T-helper 17 cell (primary cell): ENCODE results near the gene FIBP. TPM values are rescaled to one million over a fixed set of nuclear protein-coding genes. Genes with fewer than 3 reads are reported as not detected.
"Not testable (repeated sequence)": the region's sequence is repeated elsewhere in the genome, so short reads cannot be mapped to it uniquely, and the experiment has no call there.

Experiments
- ATAC-seq: fragments of 150-1000 bp; cut with Tn5 transposase; 2 replicates; pipeline ENCODE4 v1.10.0; 2021; ENCODE audit warnings: mild to moderate bottlenecking, moderate library complexity
- DNase-seq, 3 donors: peaks; one replicate each; pipeline versions ENCODE4 v3.0.0 to v3.0.0-alpha.2; 2020 to 2021
- H3K9me3 ChIP-seq: one replicate; pipeline ENCODE4 v1.7.0; 2013; ENCODE audit warnings: low read length, mild to moderate bottlenecking; ENCODE audit not compliant: control insufficient read depth, poor library complexity, severe bottlenecking
- H3K27ac Mint-ChIP-seq: one replicate; pipeline ENCODE4 v1.8.0; 2022; ENCODE audit warnings: mild to moderate bottlenecking, moderate library complexity, mixed read lengths
- H3K27me3 Mint-ChIP-seq: one replicate; pipeline ENCODE4 v1.8.0; 2022; ENCODE audit warnings: mixed read lengths
- H3K36me3 Mint-ChIP-seq: one replicate; pipeline ENCODE4 v1.8.0; 2022; ENCODE audit warnings: low read depth, mixed read lengths
- H3K4me1 Mint-ChIP-seq: one replicate; pipeline ENCODE4 v1.8.0; 2022; ENCODE audit warnings: mild to moderate bottlenecking, mixed read lengths
- H3K4me3 Mint-ChIP-seq: one replicate; pipeline ENCODE4 v1.8.0; 2022; ENCODE audit warnings: mild to moderate bottlenecking, moderate library complexity, mixed read lengths
- total RNA-seq, 4 donors: library from RNA in 2 of 4; stranded (reverse) in 2 of 4; gene quantifications; one replicate each; pipeline ENCODE4 v1.2.3 and lab custom pipeline; 2022 to 2026

FIBP gene
- total RNA-seq, 2 donors from 2014 or later, result 27.7 to 30.4 TPM

DNA sequence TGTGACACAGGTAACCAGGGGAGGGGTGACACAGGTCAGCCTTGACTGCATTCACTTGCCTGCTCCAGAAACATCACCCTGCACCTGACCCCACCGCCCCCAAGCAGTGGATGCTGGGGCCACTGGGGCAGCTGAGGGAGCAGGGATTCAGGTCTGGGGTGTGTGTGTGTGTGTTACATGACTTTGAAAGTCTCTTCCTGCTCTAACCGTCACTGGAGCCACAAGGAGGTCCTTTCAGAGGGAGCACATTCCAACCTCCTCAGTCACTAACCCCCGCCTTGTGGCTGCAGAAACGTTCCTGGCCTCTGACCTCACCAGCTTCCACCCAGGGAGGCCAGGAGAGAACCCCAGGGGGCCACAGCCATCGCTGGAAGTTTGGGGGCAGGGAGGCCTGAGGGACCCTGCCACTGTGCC, 14.8 kb upstream of the FIBP start:
- ATAC-seq, result no peak
- Mint-ChIP-seq H3K27ac (peak overlapping the region; percentile 90), H3K36me3 (no peaks in the 10 kb centered on the region), H3K27me3 (peaks cover 4% of the 10 kb centered on the region), H3K4me1 (peaks cover 2% of the 10 kb centered on the region), H3K4me3 (no peak overlapping the region)
- H3K9me3 ChIP-seq, result no peaks in the 10 kb centered on the region
- DNase-seq, result no peak

DNA sequence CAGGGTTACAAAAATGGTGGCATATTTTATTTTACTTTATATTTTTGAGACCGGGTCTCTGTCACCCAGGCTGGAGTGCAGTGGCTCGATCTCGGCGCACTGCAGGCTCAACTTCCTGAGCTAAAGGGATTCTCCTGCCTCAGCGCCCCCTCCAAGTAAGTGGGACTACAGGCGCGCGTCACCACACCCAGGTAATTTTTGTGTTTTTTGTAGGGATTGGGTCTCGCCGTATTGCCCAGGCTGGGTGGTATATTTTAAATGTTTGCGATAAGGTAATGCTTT, 12.6 kb upstream of the FIBP start:
- Mint-ChIP-seq H3K27ac (peak overlapping the region; percentile 90), H3K27me3 (peaks cover 4% of the 10 kb centered on the region), H3K4me1 (peaks cover 2% of the 10 kb centered on the region), H3K4me3 (peak overlapping the region; percentile 63), H3K36me3 (no peaks in the 10 kb centered on the region)
- no peak for DNase-seq
- no peaks in the 10 kb centered on the region for H3K9me3 ChIP-seq
- ATAC-seq, result no peak

DNA sequence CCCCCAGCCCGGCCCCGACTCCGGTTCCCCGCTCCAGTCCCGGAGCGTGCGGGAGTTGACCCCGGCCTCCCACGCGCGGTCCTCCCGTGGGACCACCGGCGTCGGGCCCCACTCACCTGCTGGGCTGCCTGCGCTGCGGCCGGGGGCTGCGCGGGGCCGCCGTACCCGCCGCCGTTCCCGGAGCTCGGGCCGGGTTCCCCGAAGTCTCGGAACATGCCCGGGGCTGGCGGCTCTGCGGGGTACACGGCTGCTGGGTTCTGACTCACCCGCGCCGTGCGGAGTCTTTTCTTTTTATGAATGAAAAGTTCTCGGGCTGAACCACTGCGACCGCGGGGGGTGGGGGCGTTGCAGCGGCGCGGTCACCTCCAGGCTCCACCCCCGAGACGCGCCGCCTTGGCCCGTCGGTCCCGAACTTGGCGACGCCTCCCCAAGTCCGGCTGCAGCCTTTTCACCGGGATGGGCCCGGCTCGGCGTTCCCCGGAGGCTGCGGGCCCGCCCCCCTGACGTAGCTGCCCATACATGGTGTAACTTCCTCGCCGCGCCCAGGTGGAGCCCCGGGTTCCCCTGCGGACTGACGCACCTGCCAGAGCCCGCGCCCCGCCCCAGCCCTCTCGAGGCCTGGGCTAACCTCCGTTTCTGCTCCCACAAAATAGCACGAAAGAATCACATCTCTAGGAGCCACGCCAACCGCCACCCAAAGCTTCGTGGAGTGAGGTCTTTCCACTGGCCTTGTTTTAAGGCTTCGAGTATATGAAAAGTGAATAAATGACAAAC, 12.0 kb upstream of the FIBP start, which contains the start of gene FOSL1:
FOSL1 (minus strand) TSS at position 264 of the 774 bp plus-strand sequence; CDS start at position 215, 49 bp downstream.
- peak within 1 kb of the TSS; percentile 90 for H3K27ac Mint-ChIP-seq
- DNase-seq (peak; percentile 92 to 96 (median 95)), ATAC-seq (peak; percentile 97)
- peaks cover 3% of the 10 kb centered on the region for H3K4me1 Mint-ChIP-seq
- H3K36me3 Mint-ChIP-seq, result no peaks in the 10 kb centered on the region
- H3K9me3 ChIP-seq, result no peaks in the 10 kb centered on the region
- peak within 1 kb of the TSS; percentile 81 for H3K4me3 Mint-ChIP-seq
- peaks cover 4% of the 10 kb centered on the region for H3K27me3 Mint-ChIP-seq

DNA sequence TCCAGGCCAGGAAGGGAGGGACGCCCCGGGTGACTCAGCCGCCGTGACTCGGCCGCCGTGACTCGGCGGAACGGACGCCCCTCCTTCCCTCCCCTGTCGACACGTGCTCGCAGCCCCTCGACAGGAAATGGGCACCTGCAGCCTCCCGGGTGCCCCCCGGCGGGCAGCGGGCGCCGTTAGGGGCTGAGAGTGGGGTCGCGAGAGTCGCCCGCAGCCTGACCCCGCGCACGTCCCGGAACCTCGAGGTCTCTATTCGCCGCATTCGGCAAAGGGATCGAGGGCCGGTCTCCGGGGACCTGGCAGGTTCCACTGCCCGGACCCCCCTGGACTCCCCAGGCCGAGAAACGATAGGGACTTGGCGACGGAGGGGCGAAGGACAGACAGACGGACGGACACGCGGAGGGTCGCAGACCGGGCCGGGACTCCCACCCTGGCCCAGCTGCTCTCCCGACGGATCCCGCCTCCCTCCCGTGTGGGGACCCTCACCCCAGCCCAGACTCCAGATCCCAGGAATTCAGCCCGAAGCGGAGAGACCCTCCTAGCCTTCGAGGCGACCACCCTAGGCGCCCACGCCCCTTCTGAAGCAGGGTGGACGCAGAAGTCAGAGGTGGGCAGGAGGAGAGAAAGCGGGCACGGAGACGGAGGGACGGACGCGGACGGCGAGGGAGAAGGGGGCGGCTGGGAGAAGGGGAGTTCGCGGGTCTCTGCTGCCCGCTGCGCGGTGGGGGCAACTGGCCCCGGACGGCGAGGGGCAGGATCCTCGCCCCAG, 11.3 kb upstream of the FIBP start:
- Mint-ChIP-seq H3K4me1 (peaks cover 5% of the 10 kb centered on the region), H3K4me3 (peak overlapping the region; percentile 81), H3K27me3 (peaks cover 4% of the 10 kb centered on the region), H3K27ac (no peak overlapping the region), H3K36me3 (no peaks in the 10 kb centered on the region)
- H3K9me3 ChIP-seq, result no peaks in the 10 kb centered on the region
- ATAC-seq (no peak), DNase-seq (peak in 2 of 3 donors; percentile 45 to 47)

DNA sequence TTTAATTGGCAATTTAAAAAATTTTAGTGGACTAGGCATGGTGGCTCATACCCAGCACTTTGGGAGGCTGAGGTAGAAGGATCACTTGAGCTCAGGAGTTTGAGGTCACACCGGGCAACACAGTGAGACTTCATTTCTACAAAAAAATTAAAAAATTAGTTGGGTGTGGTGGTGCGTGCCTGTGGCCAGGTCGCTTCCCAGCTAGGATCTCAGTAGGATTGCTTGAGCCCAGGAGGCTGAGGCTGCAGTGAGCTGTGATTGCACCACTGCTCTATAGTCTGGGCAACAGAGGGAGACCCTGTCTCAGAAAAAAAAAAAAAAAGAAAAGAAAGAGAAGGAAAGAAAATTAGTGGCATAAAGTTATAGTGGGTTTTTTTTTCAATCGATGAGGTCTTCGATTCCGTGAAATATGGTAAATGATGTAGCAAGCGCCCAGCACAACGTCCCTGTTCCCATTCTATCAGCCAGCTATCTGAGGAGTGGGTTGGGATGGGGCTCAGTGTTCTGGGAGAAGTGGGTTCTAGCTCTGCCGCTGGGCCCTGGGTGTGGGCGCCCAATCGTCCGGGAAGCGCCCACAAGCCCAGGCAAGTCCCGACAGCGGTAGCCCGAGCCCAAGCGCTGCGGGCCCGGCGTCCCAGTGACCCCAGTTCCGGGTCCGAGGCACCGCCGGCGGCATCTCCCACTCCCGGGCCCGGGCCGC, 10.5 kb upstream of the FIBP start:
- H3K27ac Mint-ChIP-seq, result peak overlapping the region; percentile 45
- peak overlapping the region; percentile 71 for H3K4me3 Mint-ChIP-seq
- ATAC-seq (no peak), DNase-seq (no peak)
- no peaks in the 10 kb centered on the region for H3K9me3 ChIP-seq
- H3K4me1 Mint-ChIP-seq, result peaks cover 10% of the 10 kb centered on the region
- peaks cover 4% of the 10 kb centered on the region for H3K27me3 Mint-ChIP-seq
- no peaks in the 10 kb centered on the region for H3K36me3 Mint-ChIP-seq

DNA sequence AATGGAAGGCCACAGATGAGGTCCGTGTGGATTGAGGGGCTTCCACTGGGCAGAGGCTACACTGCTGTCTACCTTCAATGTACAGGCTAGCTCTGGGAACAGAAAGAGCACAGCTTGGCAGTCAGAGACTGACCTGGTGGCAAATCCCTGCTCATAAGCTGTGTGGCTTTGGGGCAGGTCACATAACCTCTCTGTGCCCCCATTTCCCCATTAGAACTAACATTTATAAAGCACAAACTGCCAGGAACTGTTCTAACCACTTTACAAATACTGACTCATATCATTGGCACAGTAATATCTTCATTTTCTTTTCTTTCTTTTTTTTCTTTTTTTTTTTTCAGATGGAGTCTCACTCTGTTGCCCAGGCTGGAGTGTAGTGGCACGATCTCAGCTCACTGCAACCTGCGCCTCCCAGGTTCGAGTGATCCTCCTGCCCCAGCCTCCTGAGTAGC, 8.8 kb upstream of the FIBP start:
- Mint-ChIP-seq H3K4me3 (peak overlapping the region; percentile 31), H3K4me1 (peaks cover 19% of the 10 kb centered on the region), H3K27ac (no peak overlapping the region), H3K27me3 (no peaks in the 10 kb centered on the region), H3K36me3 (no peaks in the 10 kb centered on the region)
- no peaks in the 10 kb centered on the region for H3K9me3 ChIP-seq
- DNase-seq (no peak), ATAC-seq (no peak)

DNA sequence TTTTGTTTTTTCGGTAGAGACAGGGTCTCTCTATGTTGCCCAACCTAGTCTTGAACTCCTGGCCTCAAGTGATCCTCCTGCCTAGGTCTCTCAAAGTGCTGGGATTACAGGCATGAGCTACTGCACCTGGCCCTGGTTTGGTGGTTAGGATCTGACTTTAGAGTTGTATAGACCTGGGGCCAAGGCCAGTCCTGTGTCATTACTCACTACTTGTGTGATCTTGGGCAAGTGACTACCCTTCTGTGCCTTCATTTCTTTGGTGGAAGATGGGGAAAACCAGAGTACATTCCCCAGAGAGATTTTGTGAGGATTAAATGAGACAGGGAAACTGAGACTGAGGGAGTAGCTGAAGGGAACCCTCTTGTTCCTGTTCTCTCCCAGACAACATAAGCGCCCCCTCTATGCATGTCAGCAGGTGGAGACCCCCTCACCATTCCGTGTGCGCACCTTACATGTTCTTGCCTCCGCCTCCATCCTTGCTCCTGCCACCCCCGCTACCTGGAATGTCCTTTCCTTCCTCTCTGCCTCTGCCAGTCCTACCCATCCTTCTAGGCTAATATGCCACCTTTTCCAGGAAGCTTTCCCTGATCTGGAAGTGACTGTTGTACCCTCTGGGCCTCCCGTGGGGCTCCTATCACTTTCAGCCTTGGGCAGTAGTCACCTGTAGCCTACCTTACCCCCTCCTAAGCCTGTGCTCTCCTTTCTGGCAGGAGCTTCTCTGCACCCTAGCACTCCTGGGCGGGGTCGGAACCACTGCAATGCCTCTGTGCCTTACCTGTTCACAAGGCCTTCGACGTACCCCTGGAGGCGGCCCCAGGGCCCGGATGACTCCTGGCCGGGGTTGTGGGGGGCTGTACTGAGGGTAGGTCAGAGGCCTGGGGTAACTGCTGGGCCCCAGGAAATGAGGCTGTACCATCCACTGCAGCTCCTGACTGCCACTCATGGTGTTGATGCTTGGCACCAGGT, 8.0 kb upstream of the FIBP start:
- no peaks in the 10 kb centered on the region for H3K36me3 Mint-ChIP-seq
- H3K9me3 ChIP-seq, result no peaks in the 10 kb centered on the region
- DNase-seq, result no peak
- peak overlapping the region; percentile 84 for H3K27ac Mint-ChIP-seq
- peak overlapping the region; percentile 31 for H3K4me3 Mint-ChIP-seq
- ATAC-seq, result no peak
- H3K27me3 Mint-ChIP-seq, result no peaks in the 10 kb centered on the region
- peaks cover 19% of the 10 kb centered on the region for H3K4me1 Mint-ChIP-seq

DNA sequence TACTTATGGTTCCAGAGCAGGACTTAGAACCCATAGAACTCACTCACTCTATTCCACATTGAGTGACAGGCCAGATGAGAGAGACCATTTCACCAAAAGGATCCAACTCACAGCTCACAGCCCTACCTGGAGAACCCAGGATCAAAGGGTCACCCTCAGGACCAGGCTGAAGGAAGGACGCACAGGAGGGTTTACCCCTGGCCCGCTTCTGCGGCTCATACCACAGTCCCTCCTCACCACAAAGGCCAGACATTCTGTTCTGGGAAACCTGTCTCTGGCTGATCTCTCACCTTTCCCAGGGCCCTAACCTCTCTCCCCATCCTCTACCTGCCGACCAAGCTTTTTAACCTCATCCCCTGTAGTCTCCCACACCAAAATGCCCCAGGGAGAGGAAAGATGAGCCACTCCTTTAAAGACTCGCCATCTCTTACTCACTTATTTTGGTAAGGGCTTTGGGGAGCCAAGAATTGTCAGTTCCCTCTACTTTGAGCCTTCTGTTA, 7.3 kb upstream of the FIBP start:
- ATAC-seq (no peak), DNase-seq (no peak)
- peak overlapping the region; percentile 84 for H3K27ac Mint-ChIP-seq
- H3K36me3 Mint-ChIP-seq, result no peaks in the 10 kb centered on the region
- H3K4me1 Mint-ChIP-seq, result peaks cover 19% of the 10 kb centered on the region
- no peaks in the 10 kb centered on the region for H3K27me3 Mint-ChIP-seq
- H3K4me3 Mint-ChIP-seq, result peak overlapping the region; percentile 3
- no peaks in the 10 kb centered on the region for H3K9me3 ChIP-seq

DNA sequence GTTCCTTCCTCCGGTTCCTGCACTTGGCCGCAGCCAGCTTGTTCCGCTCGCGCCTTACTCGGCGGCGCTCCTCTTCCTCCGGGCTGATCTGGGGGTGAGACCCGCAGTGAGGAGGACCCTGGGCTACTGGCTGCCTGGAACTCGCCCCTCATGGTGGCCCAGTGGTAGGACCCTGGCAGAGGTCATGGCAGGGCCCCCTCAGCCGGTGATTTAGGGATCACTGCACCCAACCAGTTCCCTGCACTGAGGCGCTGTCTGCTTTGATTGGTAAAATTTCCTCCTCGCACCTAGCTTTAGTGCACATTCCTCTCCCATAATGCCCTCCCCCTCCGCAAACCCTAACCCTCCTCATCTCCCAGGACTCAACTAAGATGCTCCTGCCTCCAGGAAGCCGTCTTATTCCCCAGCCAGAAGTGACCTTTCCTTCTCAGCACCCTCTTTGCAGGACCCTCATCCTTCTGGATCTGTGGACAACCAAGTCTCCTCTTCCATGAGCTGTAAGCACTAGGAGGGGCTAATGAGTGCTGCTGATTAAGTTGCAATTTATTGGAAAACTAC, 5.8 kb upstream of the FIBP start:
- Mint-ChIP-seq H3K4me1 (peaks cover 31% of the 10 kb centered on the region), H3K4me3 (peak overlapping the region; percentile 95)
- ATAC-seq, result no peak

DNA sequence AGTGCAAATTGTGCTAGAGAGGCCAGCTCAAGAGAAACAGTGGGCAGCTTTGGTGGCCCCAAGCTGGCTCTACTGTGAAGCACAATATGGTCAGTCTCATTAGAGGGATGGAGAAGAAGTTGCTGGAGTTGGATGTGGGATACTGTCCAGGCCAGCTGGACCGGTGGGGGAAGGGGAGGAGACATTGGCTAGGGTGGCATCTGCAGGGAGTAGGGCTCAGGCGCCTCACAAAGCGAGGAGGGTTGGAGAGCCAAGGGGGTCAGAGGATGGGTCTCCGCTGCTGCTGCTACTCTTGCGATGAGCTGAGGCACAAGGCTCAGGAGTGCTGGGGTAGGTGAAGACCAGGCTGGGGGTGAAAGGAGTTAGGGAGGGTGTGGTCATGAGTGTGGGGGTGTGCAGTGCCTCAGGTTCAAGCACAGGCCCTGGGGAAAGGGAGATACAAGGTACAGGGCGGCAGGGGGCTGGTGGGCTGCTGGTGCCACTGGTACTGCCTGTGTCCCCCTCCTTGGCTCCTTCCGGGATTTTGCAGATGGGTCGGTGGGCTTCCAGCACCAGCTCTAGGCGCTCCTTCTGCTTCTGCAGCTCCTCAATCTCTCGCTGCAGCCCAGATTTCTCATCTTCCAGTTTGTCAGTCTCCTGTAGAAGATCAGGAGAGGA, 4.5 kb upstream of the FIBP start:
- ATAC-seq (no peak), DNase-seq (no peak)
- H3K4me3 Mint-ChIP-seq, result peak overlapping the region; percentile 95
- peak overlapping the region; percentile 98 for H3K27ac Mint-ChIP-seq
- H3K27me3 Mint-ChIP-seq, result no peaks in the 10 kb centered on the region
- H3K36me3 Mint-ChIP-seq, result no peaks in the 10 kb centered on the region
- peaks cover 40% of the 10 kb centered on the region for H3K4me1 Mint-ChIP-seq
- no peaks in the 10 kb centered on the region for H3K9me3 ChIP-seq

More for the DNA sequence above, 5.8 kb upstream of the FIBP start:
- H3K27ac Mint-ChIP-seq, result peak overlapping the region; percentile 93
- H3K27me3 Mint-ChIP-seq, result no peaks in the 10 kb centered on the region
- DNase-seq, result no peak
- H3K36me3 Mint-ChIP-seq, result no peaks in the 10 kb centered on the region
- H3K9me3 ChIP-seq, result no peaks in the 10 kb centered on the region

DNA sequence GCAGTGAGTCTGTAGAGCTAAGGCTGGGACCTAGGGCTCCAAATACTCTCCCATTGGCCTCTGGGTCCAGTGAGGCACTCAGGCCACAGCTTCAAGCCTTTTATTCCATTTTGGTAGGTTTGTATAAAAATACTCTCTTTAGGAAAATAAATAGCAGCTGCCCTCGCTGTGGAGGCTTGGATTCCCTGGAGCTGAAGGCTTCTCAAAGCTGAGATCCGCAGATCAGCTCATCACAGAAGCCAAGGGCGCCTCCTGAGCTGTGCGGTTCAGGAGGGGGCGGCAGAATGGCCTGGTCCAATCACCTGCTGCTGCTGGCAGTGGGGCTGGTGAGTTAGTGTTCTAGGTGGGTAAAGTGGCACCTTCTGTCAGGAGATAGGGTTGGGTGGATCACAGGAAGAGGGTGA, 3.9 kb upstream of the FIBP start:
- Mint-ChIP-seq H3K27ac (peak overlapping the region; percentile 98), H3K4me3 (peak overlapping the region; percentile 95), H3K4me1 (peaks cover 45% of the 10 kb centered on the region)
- H3K9me3 ChIP-seq, ATAC-seq, H3K27me3 Mint-ChIP-seq, DNase-seq, H3K36me3 Mint-ChIP-seq: not testable (repeated sequence)
